Spleen (tissue), 7 donors: ENCODE measurements around the gene PSD2.

Experiments
- POLR2A ChIP-seq, 3 donors: fragments of 450-650 bp; IDR thresholded peaks; one replicate each; pipeline ENCODE4 v1.5.1; 2017; ENCODE audit warnings: antibody characterized with exemption in 3 of 3, mild to moderate bottlenecking in 1 of 3
- POLR2AphosphoS5 ChIP-seq, 3 donors: sonication (generic); formaldehyde crosslinking; IDR thresholded peaks; one replicate each; pipeline ENCODE4 v1.5.1; 2017; ENCODE audit warnings: antibody characterized with exemption in 3 of 3
- TF ChIP-seq, protein P1 (sequence below), 11 experiments: fragments of 200-600 bp in 7 of 11; fragments of 450-650 bp in 4 of 11; sonication (generic) in 4 of 11; IDR thresholded peaks in 8 of 11; conservative IDR thresholded peaks in 3 of 11; 1 replicate in 7 of 11; 2 replicates in 4 of 11; pipeline versions ENCODE4 v1.4.0 to v1.8.0; 2016 to 2021; ENCODE audit warnings: antibody characterized with exemption in 11 of 11, inconsistent platforms in 4 of 11, mild to moderate bottlenecking in 1 of 11
- donor health status: DM: no; HTN: no; CAD: no; lungs with moderate emphysema.
- donor health status: DM: no; HTN: no; CAD: no.
- donor health status: DM: no; HTN: no; CAD: no.

DNA sequence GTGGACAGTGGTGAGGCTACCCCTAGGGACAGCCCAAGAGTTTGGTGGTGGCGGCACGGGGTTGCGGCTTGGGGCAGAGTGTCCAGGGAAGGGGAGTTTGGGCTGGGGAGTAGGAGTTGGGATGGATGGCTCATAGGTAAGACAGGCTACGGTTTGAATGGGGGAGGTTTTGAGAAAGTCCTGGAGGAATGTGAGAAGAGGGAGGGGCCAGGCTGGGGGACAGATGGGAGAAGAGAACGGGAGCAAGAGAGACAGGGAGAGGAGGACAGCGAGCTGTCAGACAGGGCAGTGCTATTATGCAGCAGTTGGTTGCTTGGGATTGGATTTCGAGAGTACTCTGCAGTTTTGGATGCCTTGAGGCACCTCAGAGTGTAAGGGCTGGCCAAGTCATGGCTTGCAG lies 24.5 kb downstream of the PSD2 start:
- TF ChIP-seq, protein P1, sequence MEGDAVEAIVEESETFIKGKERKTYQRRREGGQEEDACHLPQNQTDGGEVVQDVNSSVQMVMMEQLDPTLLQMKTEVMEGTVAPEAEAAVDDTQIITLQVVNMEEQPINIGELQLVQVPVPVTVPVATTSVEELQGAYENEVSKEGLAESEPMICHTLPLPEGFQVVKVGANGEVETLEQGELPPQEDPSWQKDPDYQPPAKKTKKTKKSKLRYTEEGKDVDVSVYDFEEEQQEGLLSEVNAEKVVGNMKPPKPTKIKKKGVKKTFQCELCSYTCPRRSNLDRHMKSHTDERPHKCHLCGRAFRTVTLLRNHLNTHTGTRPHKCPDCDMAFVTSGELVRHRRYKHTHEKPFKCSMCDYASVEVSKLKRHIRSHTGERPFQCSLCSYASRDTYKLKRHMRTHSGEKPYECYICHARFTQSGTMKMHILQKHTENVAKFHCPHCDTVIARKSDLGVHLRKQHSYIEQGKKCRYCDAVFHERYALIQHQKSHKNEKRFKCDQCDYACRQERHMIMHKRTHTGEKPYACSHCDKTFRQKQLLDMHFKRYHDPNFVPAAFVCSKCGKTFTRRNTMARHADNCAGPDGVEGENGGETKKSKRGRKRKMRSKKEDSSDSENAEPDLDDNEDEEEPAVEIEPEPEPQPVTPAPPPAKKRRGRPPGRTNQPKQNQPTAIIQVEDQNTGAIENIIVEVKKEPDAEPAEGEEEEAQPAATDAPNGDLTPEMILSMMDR (IDR thresholded peaks at IDR 0.05 in 8 of 11, conservative IDR thresholded peaks at IDR 0.05 in 3 of 11): no peak
- TF ChIP-seq POLR2AphosphoS5 (IDR thresholded peaks at IDR 0.05) (no peak), POLR2A (IDR thresholded peaks at IDR 0.05) (no peak)
